HS-5 (cell line): ENCODE data around the gene KIAA1614.
"Not testable (repeated sequence)": the region's sequence is repeated elsewhere in the genome, so short reads cannot be mapped to it uniquely, and the experiment has no call there.

Experiments used
- DNase-seq: peaks from one replicate; pipeline ENCODE4 v3.0.0-alpha.2; 2012; ENCODE audit warnings: low read depth

The KIAA1614 gene

GRCh38 chr1:180941518-180942275, 29.0 kb downstream of the KIAA1614 start:
- DNase-seq, result no peak

- no peak for DNase-seq
Observed at GRCh38 chr1:180945151-180945550, 32.5 kb downstream of the KIAA1614 start.

- no peak for DNase-seq
Observed at GRCh38 chr1:180945551-180945950, 32.9 kb downstream of the KIAA1614 start.

GRCh38 chr1:180946056-180946455, 33.4 kb downstream of the KIAA1614 start:
- no peak for DNase-seq

GRCh38 chr1:180946541-180947498, 34.1 kb downstream of the KIAA1614 start:
- DNase-seq, result no peak

- DNase-seq, result no peak
Observed at GRCh38 chr1:180947499-180947885, 34.8 kb downstream of the KIAA1614 start.

- no peak for DNase-seq
Observed at GRCh38 chr1:180947901-180948640, 35.4 kb downstream of the KIAA1614 start.

- DNase-seq, result no peak
Observed at GRCh38 chr1:180948641-180949615, 36.2 kb downstream of the KIAA1614 start.

- no peak for DNase-seq
Observed at GRCh38 chr1:180949616-180950000, 36.9 kb downstream of the KIAA1614 start.

GRCh38 chr1:180950321-180950720, 37.6 kb downstream of the KIAA1614 start:
- DNase-seq, result no peak

GRCh38 chr1:180951186-180951745, 38.6 kb downstream of the KIAA1614 start:
- DNase-seq, result no peak

- no peak for DNase-seq
Observed at GRCh38 chr1:180951836-180952656, 39.3 kb downstream of the KIAA1614 start.

GRCh38 chr1:180952657-180953013, 39.9 kb downstream of the KIAA1614 start:
- no peak for DNase-seq

- peak; percentile 5 for DNase-seq
Observed at GRCh38 chr1:180953291-180954004, 40.8 kb downstream of the KIAA1614 start.

- DNase-seq, result peak; percentile 29
Observed at GRCh38 chr1:180954005-180954800, 41.5 kb downstream of the KIAA1614 start.

- DNase-seq, result no peak
Observed at GRCh38 chr1:180954801-180955165, 42.1 kb downstream of the KIAA1614 start.

- no peak for DNase-seq
Observed at GRCh38 chr1:180956028-180956640, 43.4 kb downstream of the KIAA1614 start.

GRCh38 chr1:180959620-180960019, 46.9 kb downstream of the KIAA1614 start:
- DNase-seq, result not testable (repeated sequence)
